ENCODE measurements around the gene B4GALNT2.

GRCh38 chr17:49213847-49214246 lies 81.3 kb downstream of the B4GALNT2 start:
- no peak for TF ChIP-seq CTCF (IDR thresholded peaks at IDR 0.05; ENCODE audit: low read depth, low read length, poor library complexity, severe bottlenecking)
- no peak for TF ChIP-seq EZH2phosphoT487 (IDR thresholded peaks at IDR 0.05; ENCODE audit: borderline replicate concordance, low read length)
